GM10248 (cell line): ENCODE data around the gene SELP.

Experiments used
- CTCF ChIA-PET: fragments of 300-600 bp; sonication (Branson Sonifier 250); formaldehyde crosslinking; extraction: SDS; loops from one replicate; lab custom pipeline; 2021; ENCODE audit warnings: antibody characterized with exemption; lab: Yijun Ruan, JAX
- POLR2A ChIA-PET: fragments of 350-650 bp; sonication (Branson Sonifier 250); formaldehyde crosslinking; extraction: SDS; loops from one replicate; lab custom pipeline; 2020; ENCODE audit warnings: antibody characterized with exemption; lab: Yijun Ruan, JAX
- DNase-seq: peaks from one replicate; pipeline ENCODE4 v3.0.0; 2012; ENCODE audit errors: extremely low spot score
- TF ChIP-seq, protein P1 (sequence below): IDR thresholded peaks from 2 replicates; pipeline ENCODE4 v1.5.1; 2012; ENCODE audit warnings: mild to moderate bottlenecking, low read depth; ENCODE audit errors: extremely low read depth, missing control alignments, control extremely low read depth

Gene SELP

DNA sequence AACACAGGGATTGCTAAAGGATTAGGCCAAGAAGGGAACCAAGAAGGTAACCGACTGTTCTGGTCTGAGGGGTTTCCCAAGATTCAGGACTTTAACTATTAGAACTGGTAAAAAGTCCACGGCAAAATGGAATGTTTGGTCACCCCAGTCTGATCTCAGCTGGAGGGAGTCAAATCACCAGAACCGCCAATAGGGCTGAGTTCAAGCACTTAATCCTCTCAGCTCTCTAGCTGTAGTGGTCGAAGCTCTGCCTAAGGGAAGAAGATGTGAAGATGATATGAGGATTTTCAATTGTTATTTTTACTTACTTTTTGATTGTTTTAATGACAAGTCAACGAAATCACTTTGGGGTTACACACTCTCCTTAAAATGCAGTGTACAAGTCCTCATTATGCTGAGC lies 72.8 kb downstream of the SELP start:
- POLR2A ChIA-PET, result no interaction called here
- DNase-seq, result no peak
- TF ChIP-seq, protein P1, sequence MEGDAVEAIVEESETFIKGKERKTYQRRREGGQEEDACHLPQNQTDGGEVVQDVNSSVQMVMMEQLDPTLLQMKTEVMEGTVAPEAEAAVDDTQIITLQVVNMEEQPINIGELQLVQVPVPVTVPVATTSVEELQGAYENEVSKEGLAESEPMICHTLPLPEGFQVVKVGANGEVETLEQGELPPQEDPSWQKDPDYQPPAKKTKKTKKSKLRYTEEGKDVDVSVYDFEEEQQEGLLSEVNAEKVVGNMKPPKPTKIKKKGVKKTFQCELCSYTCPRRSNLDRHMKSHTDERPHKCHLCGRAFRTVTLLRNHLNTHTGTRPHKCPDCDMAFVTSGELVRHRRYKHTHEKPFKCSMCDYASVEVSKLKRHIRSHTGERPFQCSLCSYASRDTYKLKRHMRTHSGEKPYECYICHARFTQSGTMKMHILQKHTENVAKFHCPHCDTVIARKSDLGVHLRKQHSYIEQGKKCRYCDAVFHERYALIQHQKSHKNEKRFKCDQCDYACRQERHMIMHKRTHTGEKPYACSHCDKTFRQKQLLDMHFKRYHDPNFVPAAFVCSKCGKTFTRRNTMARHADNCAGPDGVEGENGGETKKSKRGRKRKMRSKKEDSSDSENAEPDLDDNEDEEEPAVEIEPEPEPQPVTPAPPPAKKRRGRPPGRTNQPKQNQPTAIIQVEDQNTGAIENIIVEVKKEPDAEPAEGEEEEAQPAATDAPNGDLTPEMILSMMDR, result no peak
- CTCF ChIA-PET, result interaction anchor here (0.9 to 1.8 kb wide), 5 partner anchors 9 to 88 kb away, joined by 3 to 5 read pairs (median 4); no protein-coding TSS in a partner anchor

DNA sequence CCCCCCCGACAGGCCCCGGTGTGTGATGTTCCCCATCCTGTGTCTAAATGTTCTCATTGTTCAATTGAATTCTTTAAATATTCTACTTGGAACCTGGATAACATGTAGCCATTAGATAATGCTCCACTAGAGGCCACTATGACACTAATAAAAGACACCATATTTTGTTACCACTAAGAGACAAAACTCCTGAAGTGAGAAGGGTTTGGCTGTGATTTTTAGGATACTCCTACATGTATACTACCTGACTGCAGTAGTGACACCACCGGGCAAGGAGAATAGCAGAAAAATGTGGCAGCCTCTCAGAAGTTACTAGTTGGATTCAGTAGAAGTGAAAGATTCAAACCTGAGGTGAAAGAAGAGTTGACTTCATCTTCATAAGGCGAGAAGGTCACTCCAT lies 79.6 kb downstream of the SELP start:
- TF ChIP-seq, protein P1, result peak; percentile 63
- ChIA-PET POLR2A (no interaction called here), CTCF (interaction anchor here (0.7 to 3.2 kb wide), 6 partner anchors 9 to 1208 kb away, joined by 3 to 20 read pairs (median 4); partner anchors contain the start of gene F5)

DNA sequence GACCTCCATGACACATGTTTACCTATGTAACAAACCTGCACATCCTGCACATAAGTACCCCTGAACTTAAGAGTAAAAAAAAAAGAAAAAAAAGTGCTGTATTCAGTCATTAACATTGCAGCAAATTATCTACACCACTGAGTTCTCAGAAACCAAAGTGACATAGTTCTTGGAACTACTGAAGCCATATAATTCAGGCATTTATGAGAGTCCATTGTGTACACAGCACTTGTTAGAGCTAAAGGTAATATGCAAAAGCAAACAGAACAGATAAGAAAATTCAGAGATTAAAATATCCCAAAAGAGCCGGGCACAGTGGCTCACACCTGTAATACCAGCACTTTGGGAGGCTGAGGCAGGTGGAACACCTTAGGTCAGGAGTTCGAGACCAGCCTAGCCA lies 81.6 kb downstream of the SELP start:
- ChIA-PET CTCF (interaction anchor here (0.9 to 3.3 kb wide), 6 partner anchors 9 to 1206 kb away, joined by 3 to 14 read pairs (median 4); no protein-coding TSS in a partner anchor), POLR2A (no interaction called here)
- no peak for DNase-seq
- TF ChIP-seq, protein P1, result no peak

More for the DNA sequence above, 79.6 kb downstream of the SELP start:
- peak; percentile 40 for DNase-seq

DNA sequence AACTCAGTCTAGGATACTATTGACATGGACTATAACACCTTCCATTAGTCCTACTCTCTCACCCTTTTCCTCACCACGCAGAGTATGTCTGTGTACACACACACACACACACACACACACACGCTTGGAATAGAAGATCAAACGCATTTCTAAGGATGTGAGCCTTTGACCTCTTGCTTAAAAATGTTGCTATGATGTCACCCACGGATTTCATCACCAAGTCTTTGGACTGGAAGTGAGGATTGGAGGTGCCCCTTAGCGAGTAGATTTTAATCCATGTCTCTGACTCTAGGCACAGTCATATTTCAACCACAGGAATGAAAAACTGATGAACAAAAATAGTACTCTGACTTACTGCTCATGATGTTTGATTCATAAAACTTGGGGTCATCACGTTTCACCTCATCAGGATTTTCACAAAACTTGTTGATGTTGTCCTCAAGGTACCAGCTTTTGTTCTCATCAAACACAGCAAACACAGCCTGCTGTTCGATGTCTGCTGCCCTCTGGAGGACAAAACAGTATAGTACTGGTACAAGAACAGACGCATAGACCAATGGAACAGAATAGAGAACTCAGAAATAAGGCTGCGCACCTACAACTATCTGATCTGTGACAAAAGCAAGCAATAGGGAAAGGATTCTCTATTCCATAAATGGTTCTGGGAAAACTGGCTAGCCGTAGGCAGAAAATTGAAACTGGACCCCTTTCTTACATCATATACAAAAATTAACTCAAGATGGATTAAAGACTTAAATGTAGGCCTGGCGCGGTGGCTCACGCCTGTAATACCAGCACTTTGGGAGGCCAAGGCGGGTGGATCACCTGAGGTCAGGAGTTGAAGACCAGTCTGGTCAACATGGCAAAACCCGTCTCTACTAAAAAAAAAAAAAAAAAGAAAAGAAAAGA lies 83.6 kb downstream of the SELP start:
- DNase-seq, result peak; percentile 25

DNA sequence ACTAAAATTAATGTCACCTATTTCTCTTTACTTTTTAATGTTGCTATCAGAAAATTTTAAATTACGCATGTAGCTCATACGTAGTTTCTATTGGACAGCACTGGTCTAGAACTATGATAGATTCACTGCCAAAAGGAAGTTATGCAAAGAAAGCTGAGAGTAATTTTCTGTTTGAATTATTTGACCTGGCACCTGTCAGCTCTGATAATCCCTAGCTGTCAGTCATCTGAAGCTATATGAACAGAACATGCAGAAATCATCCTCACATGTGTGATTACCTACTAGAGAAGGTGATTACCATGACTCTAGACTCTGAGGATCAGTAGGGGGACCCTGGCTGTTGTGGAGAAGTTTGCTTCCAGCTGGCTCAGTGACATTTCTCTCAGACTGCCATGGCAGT lies 84.5 kb downstream of the SELP start:
- ChIA-PET CTCF (interaction anchor here (0.7 to 2.6 kb wide), 9 partner anchors 9 to 1202 kb away, joined by 3 to 21 read pairs (median 4); no protein-coding TSS in a partner anchor), POLR2A (no interaction called here)
- TF ChIP-seq, protein P1, result no peak
- no peak for DNase-seq

More for the DNA sequence above, 83.6 kb downstream of the SELP start:
- TF ChIP-seq, protein P1, result peak; percentile 74
- CTCF ChIA-PET, result interaction anchor here (0.6 to 3.3 kb wide), 21 partner anchors 8 to 1203 kb away, joined by 3 to 21 read pairs (median 4); partner anchors contain the start of gene CCDC181
- POLR2A ChIA-PET, result no interaction called here
